H9 (cell line): ENCODE results near the gene MAP3K5. TPM values are rescaled to one million over a fixed set of nuclear protein-coding genes. Genes with fewer than 3 reads are reported as not detected.

Experiments
- DNase-seq: peaks from one replicate; pipeline ENCODE4 v3.0.0-alpha.2; 2017
- H2AFZ ChIP-seq: one replicate; pipeline ENCODE4 v1.6.1; 2013; ENCODE audit warnings: mild to moderate bottlenecking, low read length, control low read depth, moderate library complexity
- H2AK5ac ChIP-seq: 2 replicates; pipeline ENCODE4 v1.6.1; 2013; ENCODE audit warnings: low read length, control low read depth, mixed read lengths; ENCODE audit not compliant: insufficient read length
- H2BK120ac ChIP-seq: one replicate; pipeline ENCODE4 v1.6.1; 2013; ENCODE audit warnings: low read depth, mild to moderate bottlenecking, low read length, control low read depth, inconsistent platforms; ENCODE audit not compliant: poor library complexity, severe bottlenecking
- H2BK12ac ChIP-seq: 2 replicates; pipeline ENCODE4 v1.6.1; 2013; ENCODE audit warnings: low read length, control low read depth, mixed read lengths, low read depth; ENCODE audit not compliant: insufficient read length
- H2BK15ac ChIP-seq: 2 replicates; pipeline ENCODE4 v1.6.1; 2013; ENCODE audit warnings: low read depth, low read length, control low read depth
- H2BK20ac ChIP-seq: one replicate; pipeline ENCODE4 v1.6.1; 2013; ENCODE audit warnings: low read depth, mild to moderate bottlenecking, low read length, control low read depth, inconsistent platforms; ENCODE audit not compliant: poor library complexity, severe bottlenecking
- H2BK5ac ChIP-seq: 2 replicates; pipeline ENCODE4 v1.6.1; 2013; ENCODE audit warnings: low read length, control low read depth, mixed read lengths; ENCODE audit not compliant: insufficient read length
- H3K14ac ChIP-seq: 2 replicates; pipeline ENCODE4 v1.6.1; 2013; ENCODE audit warnings: low read length, control low read depth; ENCODE audit not compliant: insufficient read depth
- H3K18ac ChIP-seq: 2 replicates; pipeline ENCODE4 v1.6.1; 2013; ENCODE audit warnings: low read depth, mild to moderate bottlenecking, mixed read lengths, low read length, control low read depth; ENCODE audit not compliant: insufficient read length
- H3K23ac ChIP-seq: 2 replicates; pipeline ENCODE4 v1.6.1; 2013; ENCODE audit warnings: low read length, control low read depth, mixed read lengths, low read depth; ENCODE audit not compliant: insufficient read length
- H3K23me2 ChIP-seq: 2 replicates; pipeline ENCODE4 v1.6.1; 2013; ENCODE audit warnings: low read depth, mild to moderate bottlenecking, mixed read lengths, low read length, control low read depth; ENCODE audit not compliant: insufficient read length, poor library complexity, severe bottlenecking
- H3K27ac ChIP-seq: 2 replicates; pipeline ENCODE4 v1.5.1; 2013; ENCODE audit warnings: low read length, control low read depth, mixed read lengths, low read depth; ENCODE audit not compliant: insufficient read length
- H3K27me3 ChIP-seq: 2 replicates; pipeline ENCODE4 v1.6.1; 2013; ENCODE audit warnings: low read length, control low read depth, inconsistent platforms; ENCODE audit not compliant: insufficient read depth
- H3K4ac ChIP-seq: 2 replicates; pipeline ENCODE4 v1.6.1; 2013; ENCODE audit warnings: low read depth, mild to moderate bottlenecking, control low read depth, inconsistent platforms, low read length, moderate library complexity
- H3K4me1 ChIP-seq: 2 replicates; pipeline ENCODE4 v1.6.1; 2013; ENCODE audit warnings: low read length, control low read depth, inconsistent platforms; ENCODE audit not compliant: insufficient read depth
- H3K4me2 ChIP-seq: 2 replicates; pipeline ENCODE4 v1.6.1; 2013; ENCODE audit warnings: low read length, control low read depth, mixed read lengths; ENCODE audit not compliant: insufficient read length, insufficient read depth
- H3K56ac ChIP-seq: 2 replicates; pipeline ENCODE4 v1.6.1; 2013; ENCODE audit warnings: low read depth, mild to moderate bottlenecking, mixed read lengths, low read length, control low read depth; ENCODE audit not compliant: insufficient read length
- H3K79me1 ChIP-seq: 2 replicates; pipeline ENCODE4 v1.6.1; 2013; ENCODE audit warnings: low read depth, mild to moderate bottlenecking, moderate library complexity, low read length, control low read depth, inconsistent platforms; ENCODE audit not compliant: insufficient read depth, poor library complexity, severe bottlenecking
- H3K79me2 ChIP-seq: 2 replicates; pipeline ENCODE4 v1.6.1; 2013; ENCODE audit warnings: low read length, control low read depth, inconsistent platforms; ENCODE audit not compliant: insufficient read depth
- H3K9ac ChIP-seq: 2 replicates; pipeline ENCODE4 v1.6.1; 2013; ENCODE audit warnings: low read length, control low read depth, mixed read lengths; ENCODE audit not compliant: insufficient read length; ENCODE audit errors: extremely low read depth
- H3K9me3 ChIP-seq: one replicate; pipeline ENCODE4 v1.6.1; 2013; ENCODE audit warnings: low read depth, low read length, inconsistent platforms; ENCODE audit not compliant: control insufficient read depth
- H3T11ph ChIP-seq: one replicate; pipeline ENCODE4 v1.6.1; 2013; ENCODE audit warnings: mild to moderate bottlenecking, low read length, control low read depth, inconsistent platforms
- H4K20me1 ChIP-seq: one replicate; pipeline ENCODE4 v1.6.1; 2013; ENCODE audit not compliant: control insufficient read depth, insufficient read length, insufficient read depth
- H4K5ac ChIP-seq: 2 replicates; pipeline ENCODE4 v1.6.1; 2013; ENCODE audit warnings: low read depth, mild to moderate bottlenecking, mixed read lengths, low read length, control low read depth; ENCODE audit not compliant: insufficient read length
- H4K8ac ChIP-seq: replicated peaks from 2 replicates; pipeline ENCODE4 v1.6.1; 2013; ENCODE audit warnings: low read length, control low read depth, mixed read lengths, low read depth; ENCODE audit not compliant: insufficient read length
- H4K91ac ChIP-seq: 2 replicates; pipeline ENCODE4 v1.6.1; 2013; ENCODE audit warnings: low read depth, mild to moderate bottlenecking, moderate library complexity, mixed read lengths, low read length, control low read depth; ENCODE audit not compliant: insufficient read length
- H3K27ac Mint-ChIP-seq, 3 experiments: 2 replicates in 2 of 3; 3 replicates in 1 of 3; pipeline ENCODE4 v1.8.0; 2020 to 2021; ENCODE audit warnings: mixed read lengths in 3 of 3, mild to moderate bottlenecking in 1 of 3, moderate library complexity in 1 of 3
- H3K27me3 Mint-ChIP-seq: 2 replicates; pipeline ENCODE4 v1.8.0; 2021; ENCODE audit warnings: low read depth, mild to moderate bottlenecking, moderate library complexity, mixed read lengths
- H3K36me3 Mint-ChIP-seq, 3 experiments: 2 replicates in 2 of 3; 3 replicates in 1 of 3; pipeline ENCODE4 v1.8.0; 2020 to 2021; ENCODE audit warnings: low read depth in 3 of 3, mixed read lengths in 3 of 3; ENCODE audit not compliant: insufficient read depth in 1 of 3
- H3K4me1 Mint-ChIP-seq, 2 experiments: 2 replicates each; pipeline ENCODE4 v1.8.0; 2020; ENCODE audit warnings: mixed read lengths in 2 of 2
- H3K4me3 Mint-ChIP-seq, 2 experiments: 2 replicates in 1 of 2; 3 replicates in 1 of 2; pipeline ENCODE4 v1.8.0; 2020 to 2021; ENCODE audit warnings: mild to moderate bottlenecking in 2 of 2, mixed read lengths in 2 of 2, moderate library complexity in 1 of 2
- H3K9me3 Mint-ChIP-seq, 2 experiments: 2 replicates in 1 of 2; 3 replicates in 1 of 2; pipeline ENCODE4 v1.8.0; 2020; ENCODE audit warnings: mild to moderate bottlenecking in 2 of 2, mixed read lengths in 2 of 2, moderate library complexity in 1 of 2
- WGBS: extraction: QIAGEN DNeasy Blood & Tissue Kit; methylation state at CpG from one replicate; pipeline ENCODE4 v1.1.7; 2013; ENCODE audit warnings: missing lambda C conversion rate, low lambda C conversion rate, mixed read lengths; ENCODE audit not compliant: insufficient read length; ENCODE audit errors: extremely low coverage; 5-methylcytosine and 5-hydroxymethylcytosine counted together
- total RNA-seq: library from RNA; stranded (reverse); gene quantifications from 2 replicates; pipeline ENCODE4 v1.2.1, GENCODE V29; 2021
- TF ChIP-seq, protein P1 (sequence below): fragments of 200-600 bp; sonication (generic); conservative IDR thresholded peaks from 3 replicates; pipeline ENCODE4 v1.8.0; 2021; ENCODE audit warnings: antibody characterized with exemption, mild to moderate bottlenecking

Gene MAP3K5
- total RNA-seq, 1 experiment from 2014 or later: 1.6 TPM

DNA sequence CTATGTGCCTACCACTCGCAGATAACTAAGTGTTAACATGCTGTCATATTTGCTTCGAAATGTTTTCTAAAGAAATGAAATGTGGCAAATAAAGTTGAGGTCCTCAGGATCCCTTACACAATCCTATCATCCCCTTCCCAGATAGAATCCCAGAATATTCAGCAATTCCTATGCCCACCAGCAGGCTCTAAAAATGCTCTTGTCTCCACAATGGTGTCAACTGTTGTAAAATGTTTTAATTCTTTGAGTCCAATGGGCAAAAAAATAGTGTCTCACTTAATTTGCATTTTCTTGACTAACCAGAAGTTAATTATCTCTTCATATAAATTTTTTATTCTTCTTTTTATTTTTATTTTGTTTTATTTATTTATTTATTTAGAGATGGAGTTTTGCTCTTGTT is 138.2 kb downstream of the MAP3K5 start:
- no peak overlapping the region for H3K9ac ChIP-seq
- no CpG with 5 or more reads among the region's 2 CpGs for WGBS

More for the DNA sequence above, 138.2 kb downstream of the MAP3K5 start:
- H3K27ac ChIP-seq: no peak overlapping the region
- no peaks in the 10 kb centered on the region for H3K4me1 Mint-ChIP-seq
- no peaks in the 10 kb centered on the region for H3K27me3 ChIP-seq
- H3T11ph ChIP-seq: no peak overlapping the region
- H3K9me3 Mint-ChIP-seq: no peaks in the 10 kb centered on the region
- H3K18ac ChIP-seq: no peak overlapping the region
- H3K79me2 ChIP-seq: no peaks in the 10 kb centered on the region
- H2AFZ ChIP-seq: no peak overlapping the region
- no peaks in the 10 kb centered on the region for H3K79me1 ChIP-seq
- no peak overlapping the region for H2BK12ac ChIP-seq
- no peak for DNase-seq
- no peak overlapping the region for H3K4me2 ChIP-seq
- no peak overlapping the region for H3K14ac ChIP-seq
- no peak overlapping the region for H4K8ac ChIP-seq
- no peaks in the 10 kb centered on the region for H4K20me1 ChIP-seq
- H3K4me1 ChIP-seq: no peaks in the 10 kb centered on the region
- TF ChIP-seq, protein P1, sequence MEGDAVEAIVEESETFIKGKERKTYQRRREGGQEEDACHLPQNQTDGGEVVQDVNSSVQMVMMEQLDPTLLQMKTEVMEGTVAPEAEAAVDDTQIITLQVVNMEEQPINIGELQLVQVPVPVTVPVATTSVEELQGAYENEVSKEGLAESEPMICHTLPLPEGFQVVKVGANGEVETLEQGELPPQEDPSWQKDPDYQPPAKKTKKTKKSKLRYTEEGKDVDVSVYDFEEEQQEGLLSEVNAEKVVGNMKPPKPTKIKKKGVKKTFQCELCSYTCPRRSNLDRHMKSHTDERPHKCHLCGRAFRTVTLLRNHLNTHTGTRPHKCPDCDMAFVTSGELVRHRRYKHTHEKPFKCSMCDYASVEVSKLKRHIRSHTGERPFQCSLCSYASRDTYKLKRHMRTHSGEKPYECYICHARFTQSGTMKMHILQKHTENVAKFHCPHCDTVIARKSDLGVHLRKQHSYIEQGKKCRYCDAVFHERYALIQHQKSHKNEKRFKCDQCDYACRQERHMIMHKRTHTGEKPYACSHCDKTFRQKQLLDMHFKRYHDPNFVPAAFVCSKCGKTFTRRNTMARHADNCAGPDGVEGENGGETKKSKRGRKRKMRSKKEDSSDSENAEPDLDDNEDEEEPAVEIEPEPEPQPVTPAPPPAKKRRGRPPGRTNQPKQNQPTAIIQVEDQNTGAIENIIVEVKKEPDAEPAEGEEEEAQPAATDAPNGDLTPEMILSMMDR: peak; percentile 47
- no peak overlapping the region for H3K4me3 Mint-ChIP-seq
- no peak overlapping the region for H4K91ac ChIP-seq
- H3K56ac ChIP-seq: no peak overlapping the region
- H3K23me2 ChIP-seq: no peaks in the 10 kb centered on the region
- no peaks in the 10 kb centered on the region for H3K9me3 ChIP-seq
- no peak overlapping the region for H2BK15ac ChIP-seq
- H2BK120ac ChIP-seq: no peak overlapping the region
- H3K23ac ChIP-seq: no peak overlapping the region
- no peak overlapping the region for H2AK5ac ChIP-seq
- no peak overlapping the region for H4K5ac ChIP-seq
- H3K4ac ChIP-seq: no peak overlapping the region
- no peak overlapping the region for H2BK5ac ChIP-seq
- no peak overlapping the region for H3K27ac Mint-ChIP-seq
- H3K27me3 Mint-ChIP-seq: no peaks in the 10 kb centered on the region
- H2BK20ac ChIP-seq: no peak overlapping the region
- H3K36me3 Mint-ChIP-seq: no peaks in the 10 kb centered on the region
